GM12892 (cell line): ENCODE results near the gene SLCO4C1.

Experiments used
- POLR2A ChIP-seq: IDR thresholded peaks from 2 replicates; pipeline ENCODE4 v1.6.1; 2011; ENCODE audit warnings: low read depth, low read length, control low read depth
- TAF1 ChIP-seq: IDR thresholded peaks from 2 replicates; pipeline ENCODE4 v1.6.1; 2011; ENCODE audit warnings: low read depth, mild to moderate bottlenecking, control low read depth, low read length, borderline replicate concordance

DNA sequence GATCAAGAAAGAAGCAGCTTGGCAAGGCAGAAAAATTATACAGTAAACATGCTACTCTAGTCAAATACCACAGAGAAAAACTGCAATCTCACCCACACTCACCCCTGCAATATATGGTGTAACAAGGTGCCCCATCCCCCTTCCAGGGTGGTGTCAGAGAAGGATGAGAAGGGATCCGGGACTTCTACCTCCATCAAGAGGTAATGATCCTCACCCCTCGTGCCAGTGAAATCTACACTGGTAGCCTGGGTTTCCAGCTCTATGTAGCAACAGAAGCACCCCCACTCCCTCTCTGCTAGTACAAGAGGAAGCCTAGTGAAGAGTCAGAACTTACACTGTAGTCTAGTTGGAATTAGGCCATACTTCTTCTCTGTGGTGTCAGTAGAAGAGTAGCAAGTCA is 18.9 kb downstream of the SLCO4C1 start:
- TF ChIP-seq POLR2A (no peak), TAF1 (no peak)
